Pulmonary artery endothelial cell (primary cell): ENCODE data around the gene TMEM150B. TPM values are rescaled to one million over a fixed set of nuclear protein-coding genes. Genes with fewer than 3 reads are reported as not detected.

Experiments
- DNase-seq: peaks from one replicate; pipeline ENCODE4 v3.0.0-alpha.2; 2011; ENCODE audit warnings: low read depth, low spot score
- total RNA-seq: library from RNA; depleted of rRNA; stranded (reverse); fragments of >200 nt; gene quantifications from 2 replicates; pipeline ENCODE4 v1.2.3, GENCODE V29; 2014

The TMEM150B gene
- total RNA-seq, 1 donor from 2014 or later = not detected

- DNase-seq = no peak
Observed at GRCh38 chr19:55308281-55308680, 16.9 kb downstream of the TMEM150B start.

GRCh38 chr19:55306712-55307111, 18.4 kb downstream of the TMEM150B start:
- no peak for DNase-seq

DNA sequence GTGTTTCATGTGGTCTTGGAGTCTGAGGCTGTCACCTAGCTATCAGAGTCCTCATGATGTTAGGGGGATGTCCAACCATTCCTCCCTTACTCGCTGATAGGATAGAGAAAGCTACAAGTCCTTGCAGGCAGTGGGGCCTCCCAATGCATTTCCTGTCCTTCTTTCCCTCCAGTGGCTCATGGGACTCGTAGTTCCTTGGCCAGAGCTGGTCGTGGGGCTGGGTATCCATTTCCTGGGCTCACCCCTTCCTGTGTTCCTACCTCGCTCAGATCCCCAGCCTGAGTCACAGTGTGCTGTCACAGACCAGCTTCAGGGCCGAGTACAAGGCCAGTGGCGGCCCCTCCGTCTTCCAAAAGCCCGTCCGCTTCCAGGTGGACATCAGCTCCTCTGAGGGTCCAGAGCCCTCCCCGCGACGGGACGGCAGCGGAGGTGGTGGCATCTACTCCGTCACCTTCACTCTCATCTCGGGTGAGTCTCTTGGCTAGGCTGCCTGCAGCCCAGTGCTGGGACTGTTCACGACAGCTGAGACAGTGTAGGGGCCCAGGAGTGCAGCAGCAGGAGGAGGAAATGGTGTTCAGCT, 19.1 kb downstream of the TMEM150B start:
- DNase-seq = no peak

GRCh38 chr19:55305491-55305890, 19.6 kb downstream of the TMEM150B start:
- DNase-seq = no peak

GRCh38 chr19:55304980-55305379, 20.2 kb downstream of the TMEM150B start:
- no peak for DNase-seq

- DNase-seq = no peak
Observed at GRCh38 chr19:55304279-55304978, 20.7 kb downstream of the TMEM150B start.

DNA sequence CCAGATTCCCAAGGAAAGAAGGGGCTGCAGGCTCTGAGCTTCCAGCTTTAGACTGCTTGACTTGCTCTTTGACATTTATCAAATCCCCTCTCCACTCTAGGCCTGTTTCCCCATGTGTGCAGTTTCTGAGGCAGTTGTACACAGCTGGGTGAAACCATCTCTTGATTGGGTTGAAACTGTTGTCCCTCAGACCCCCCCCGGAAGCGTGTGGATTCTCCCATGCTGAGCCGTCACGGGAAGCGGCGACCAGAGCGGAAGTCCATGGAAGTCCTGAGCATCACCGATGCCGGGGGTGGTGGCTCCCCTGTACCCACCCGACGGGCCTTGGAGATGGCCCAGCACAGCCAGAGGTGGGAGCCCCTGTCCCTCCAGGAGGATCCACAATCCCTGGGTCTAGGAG, 21.7 kb downstream of the TMEM150B start:
- no peak for DNase-seq

DNA sequence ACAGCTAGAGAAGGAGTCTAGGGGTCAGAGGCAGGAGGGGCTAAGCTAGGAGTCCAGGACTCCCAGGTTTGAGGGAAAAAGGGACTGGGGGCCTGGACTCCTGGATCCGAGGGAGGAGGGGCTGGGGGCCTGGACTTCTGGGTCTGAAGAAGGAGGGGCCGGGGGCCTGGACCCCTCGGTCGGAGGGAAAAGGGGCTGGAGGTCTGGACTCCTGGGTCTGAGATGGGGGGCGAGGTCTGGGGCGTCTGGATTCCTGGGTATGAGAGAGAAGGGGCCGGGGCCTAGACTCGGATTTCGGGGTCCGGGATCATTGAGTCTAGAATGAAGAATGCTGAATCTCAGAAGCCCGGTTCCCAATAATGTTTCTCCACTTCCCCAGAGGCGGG, 22.8 kb downstream of the TMEM150B start:
- no peak for DNase-seq

GRCh38 chr19:55301459-55302317, 23.5 kb downstream of the TMEM150B start:
- DNase-seq = no peak

- no peak for DNase-seq
Observed at GRCh38 chr19:55300886-55301458, 24.2 kb downstream of the TMEM150B start.

- DNase-seq = no peak
Observed at GRCh38 chr19:55299991-55300390, 25.1 kb downstream of the TMEM150B start.

DNA sequence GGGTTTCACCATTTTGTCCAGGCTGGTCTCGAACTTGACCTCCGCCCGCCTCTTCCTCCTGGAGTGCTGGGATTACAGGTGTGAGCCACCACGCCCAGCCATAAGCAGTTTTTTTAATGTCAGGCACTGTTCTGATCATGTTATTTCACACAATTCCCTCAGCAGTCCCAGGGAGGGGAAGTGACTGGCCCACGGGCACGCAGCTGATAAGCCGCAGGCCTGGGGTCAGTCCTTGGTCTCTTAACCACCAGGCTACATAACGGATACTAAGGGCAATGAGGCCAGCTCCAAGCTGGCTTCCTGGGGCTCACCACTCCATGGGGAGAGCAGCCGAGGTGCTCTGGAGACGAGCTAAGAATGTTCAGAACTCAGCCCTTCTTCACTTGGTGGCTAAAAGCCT, 27.9 kb downstream of the TMEM150B start:
- DNase-seq = no peak

- no peak for DNase-seq
Observed at GRCh38 chr19:55289117-55289796, 35.9 kb downstream of the TMEM150B start.

DNA sequence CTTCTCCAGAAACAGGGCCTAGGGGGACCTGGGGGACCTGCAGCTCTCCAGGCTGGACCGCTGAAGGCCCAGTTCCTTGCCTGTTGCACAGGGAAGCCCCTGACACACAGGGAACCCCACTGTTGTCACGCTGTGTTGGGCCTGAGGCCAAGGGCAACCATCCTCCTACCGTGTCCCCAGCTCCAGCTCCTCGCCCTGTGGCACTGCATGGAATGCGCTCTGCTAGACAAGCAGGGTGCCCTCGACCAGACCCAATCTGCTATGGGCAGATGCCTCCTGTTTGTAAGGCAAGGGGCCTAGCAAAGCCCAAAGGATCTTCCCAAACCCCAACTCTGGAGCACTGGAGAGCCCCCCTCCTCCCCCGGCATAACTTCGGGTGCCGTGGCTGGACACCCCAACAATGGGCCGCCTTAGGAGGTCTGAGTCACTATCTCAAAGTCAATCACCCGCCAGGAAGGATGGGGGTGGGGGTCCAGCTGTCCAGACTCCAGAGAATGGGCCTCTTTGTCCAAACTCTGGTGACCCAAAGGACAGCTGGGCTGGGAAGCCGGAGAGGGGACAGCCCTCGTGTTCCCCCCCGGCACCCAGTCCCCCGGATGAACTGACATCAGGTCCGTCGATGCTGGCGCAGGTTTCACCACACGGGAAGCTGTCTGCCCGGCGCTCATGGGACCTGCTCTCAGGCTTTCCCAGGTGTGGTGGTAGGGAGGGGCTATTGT, 37.6 kb downstream of the TMEM150B start:
- no peak for DNase-seq

DNA sequence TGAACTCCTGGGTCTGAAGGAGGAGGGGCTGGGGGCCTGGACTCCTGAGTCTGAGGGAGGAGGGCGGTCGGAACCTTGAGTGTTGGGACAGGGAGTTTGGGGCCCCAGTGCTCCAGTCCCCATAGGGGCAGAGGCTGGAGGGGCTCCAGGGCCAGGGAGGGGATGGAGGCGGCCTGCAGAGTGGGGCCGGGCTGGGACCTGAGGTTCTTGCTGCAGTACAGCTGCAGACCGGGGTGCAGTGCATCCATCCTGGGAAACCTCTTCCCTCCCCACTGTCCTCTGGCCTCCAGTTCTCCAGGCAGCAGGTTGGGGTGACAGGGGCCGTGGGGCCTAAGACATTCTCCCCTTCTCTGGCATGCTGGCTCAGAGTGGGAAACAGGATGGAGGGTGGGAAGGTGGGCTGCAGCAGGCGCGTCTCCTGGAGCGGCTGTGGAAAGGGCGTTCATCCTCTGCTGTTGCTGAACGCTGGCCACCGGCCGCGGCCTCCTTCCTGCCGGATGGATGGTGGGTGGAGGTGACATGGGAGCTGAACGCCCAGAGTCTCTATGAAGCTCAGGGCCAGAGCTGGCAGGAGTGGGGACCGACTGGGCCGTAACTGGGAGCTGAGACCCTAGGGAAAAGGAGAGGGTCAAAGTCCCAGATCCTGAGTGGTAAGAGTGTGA, 39.8 kb downstream of the TMEM150B start:
- DNase-seq = no peak

- DNase-seq = no peak
Observed at GRCh38 chr19:55284405-55285058, 40.6 kb downstream of the TMEM150B start.

DNA sequence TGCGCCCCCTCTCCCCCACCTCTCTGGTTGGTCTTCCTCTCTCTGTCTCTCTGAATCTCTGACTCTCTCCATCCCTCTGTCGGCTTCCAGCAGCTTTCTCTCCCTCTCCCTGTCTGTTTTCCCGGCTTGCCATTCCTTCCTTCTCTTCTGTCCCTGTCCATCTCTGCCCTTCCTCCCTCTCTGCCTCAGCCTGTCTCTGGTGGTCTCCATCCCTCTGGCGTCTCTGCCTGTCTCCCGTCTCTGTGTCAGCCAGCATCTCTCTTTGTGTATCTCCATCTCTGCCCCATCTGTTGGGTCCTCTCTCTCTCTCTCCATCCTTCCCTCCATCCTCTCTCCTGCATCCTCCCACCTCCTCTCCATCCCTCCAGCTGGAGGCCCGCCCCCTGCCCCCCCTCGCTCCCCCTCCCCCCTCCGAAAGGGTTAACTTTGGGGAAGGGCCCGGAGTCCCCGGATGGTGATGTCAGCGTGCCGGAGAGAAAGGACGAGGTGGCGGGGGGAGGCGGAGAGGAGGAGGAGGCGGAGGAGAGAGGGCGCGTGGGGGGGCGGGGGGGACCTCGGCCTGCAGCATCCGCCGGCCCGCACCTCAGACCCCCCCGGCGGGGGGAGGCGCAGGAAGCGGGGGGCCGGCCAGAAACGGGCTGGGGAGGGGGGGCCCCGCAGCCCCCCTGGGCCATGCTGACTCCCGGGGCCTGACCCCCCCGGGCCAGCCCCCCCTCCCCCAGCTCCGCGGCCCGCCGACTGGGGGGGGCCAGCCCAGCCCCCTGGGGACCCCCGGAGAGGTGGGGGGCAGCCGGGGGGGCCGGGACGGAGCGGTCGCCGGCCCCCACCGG, 41.4 kb downstream of the TMEM150B start, which contains the start of gene BRSK1:
Gene BRSK1, plus strand, starts transcription at position 450 of the 830 bp plus-strand sequence. CDS start 446 bp downstream, outside the sequence.
- no peak for DNase-seq

- peak; percentile 49 for DNase-seq
Observed at GRCh38 chr19:55279770-55280643, 45.1 kb downstream of the TMEM150B start, which contains the start of gene HSPBP1. TSS of gene HSPBP1 (minus strand) at chr19:55280110. CDS start at chr19:55279608, 502 bp downstream.
